Astrocyte of the spinal cord (primary cell): ENCODE measurements around the gene ALDH1A1.
"Not testable (repeated sequence)": the region's sequence is repeated elsewhere in the genome, so short reads cannot be mapped to it uniquely, and the experiment has no call there.

Source experiments
- DNase-seq: peaks from one replicate; pipeline ENCODE4 v3.0.0; 2011; ENCODE audit warnings: low read depth, low spot score
- H3K4me3 ChIP-seq: 2 replicates; pipeline ENCODE4 v1.5.1; 2011; ENCODE audit warnings: low read depth, mild to moderate bottlenecking, low read length, moderate library complexity
- CTCF ChIP-seq: IDR thresholded peaks from 2 replicates; pipeline ENCODE4 v1.5.1; 2012; ENCODE audit warnings: low read depth, mild to moderate bottlenecking, low read length, inconsistent platforms
- in situ Hi-C: cut with HindIII; loops from 2 replicates; pipeline ENCODE4 v1.10.0; 2017; ENCODE audit warnings: low sequenced_read_pairs

ALDH1A1 gene

GRCh38 chr9:72947984-72948465 lies 4.8 kb downstream of the ALDH1A1 start:
- H3K4me3 ChIP-seq, result no peak overlapping the region
- DNase-seq, result no peak
- no peak for TF ChIP-seq CTCF
- in situ Hi-C loops, result no loop called here

GRCh38 chr9:72946821-72947220 lies 6.0 kb downstream of the ALDH1A1 start:
- TF ChIP-seq CTCF, result no peak
- no peak overlapping the region for H3K4me3 ChIP-seq
- DNase-seq, result no peak
- in situ Hi-C loops, result no loop called here

- in situ Hi-C loops, result no loop called here
- H3K4me3 ChIP-seq, result no peak overlapping the region
- DNase-seq, result no peak
- TF ChIP-seq CTCF, result no peak
Observed at GRCh38 chr9:72946318-72946717, 6.5 kb downstream of the ALDH1A1 start.

- in situ Hi-C loops, result no loop called here
- H3K4me3 ChIP-seq, result no peak overlapping the region
- no peak for TF ChIP-seq CTCF
- DNase-seq, result no peak
Observed at GRCh38 chr9:72945391-72945790, 7.5 kb downstream of the ALDH1A1 start.

GRCh38 chr9:72943844-72944462 lies 8.9 kb downstream of the ALDH1A1 start:
- DNase-seq, result no peak
- no peak for TF ChIP-seq CTCF

GRCh38 chr9:72942451-72942850 lies 10.4 kb downstream of the ALDH1A1 start:
- TF ChIP-seq CTCF, result no peak
- in situ Hi-C loops, result no loop called here
- no peak overlapping the region for H3K4me3 ChIP-seq
- DNase-seq, result no peak

More at GRCh38 chr9:72943844-72944462, 8.9 kb downstream of the ALDH1A1 start:
- in situ Hi-C loops, result no loop called here
- no peak overlapping the region for H3K4me3 ChIP-seq

- DNase-seq, H3K4me3 ChIP-seq, in situ Hi-C loops: not testable (repeated sequence)
Observed at GRCh38 chr9:72939581-72939980, 13.3 kb downstream of the ALDH1A1 start.
